Gastroesophageal sphincter (tissue), 3 donors: Measurements from ENCODE around the gene KLHL26.

Experiments used
- EP300 ChIP-seq: sonication (generic); formaldehyde crosslinking; IDR thresholded peaks from one replicate; pipeline ENCODE4 v1.6.1; 2017; ENCODE audit warnings: antibody characterized with exemption, mild to moderate bottlenecking
- POLR2A ChIP-seq, 2 donors: fragments of 450-650 bp; IDR thresholded peaks; one replicate each; pipeline ENCODE4 v1.6.1; 2017; ENCODE audit warnings: antibody characterized with exemption in 2 of 2, mild to moderate bottlenecking in 2 of 2, moderate library complexity in 1 of 2
- POLR2AphosphoS5 ChIP-seq: sonication (generic); formaldehyde crosslinking; IDR thresholded peaks from one replicate; pipeline ENCODE4 v1.6.1; 2017; ENCODE audit warnings: antibody characterized with exemption
- TF ChIP-seq, protein P1 (sequence below), 4 experiments: fragments of 200-600 bp in 2 of 4; fragments of 450-650 bp in 2 of 4; sonication (generic) in 1 of 4; IDR thresholded peaks; one replicate each; pipeline ENCODE4 v1.5.1; 2017 to 2019; ENCODE audit warnings: antibody characterized with exemption in 4 of 4, mild to moderate bottlenecking in 2 of 4, moderate library complexity in 2 of 4

DNA sequence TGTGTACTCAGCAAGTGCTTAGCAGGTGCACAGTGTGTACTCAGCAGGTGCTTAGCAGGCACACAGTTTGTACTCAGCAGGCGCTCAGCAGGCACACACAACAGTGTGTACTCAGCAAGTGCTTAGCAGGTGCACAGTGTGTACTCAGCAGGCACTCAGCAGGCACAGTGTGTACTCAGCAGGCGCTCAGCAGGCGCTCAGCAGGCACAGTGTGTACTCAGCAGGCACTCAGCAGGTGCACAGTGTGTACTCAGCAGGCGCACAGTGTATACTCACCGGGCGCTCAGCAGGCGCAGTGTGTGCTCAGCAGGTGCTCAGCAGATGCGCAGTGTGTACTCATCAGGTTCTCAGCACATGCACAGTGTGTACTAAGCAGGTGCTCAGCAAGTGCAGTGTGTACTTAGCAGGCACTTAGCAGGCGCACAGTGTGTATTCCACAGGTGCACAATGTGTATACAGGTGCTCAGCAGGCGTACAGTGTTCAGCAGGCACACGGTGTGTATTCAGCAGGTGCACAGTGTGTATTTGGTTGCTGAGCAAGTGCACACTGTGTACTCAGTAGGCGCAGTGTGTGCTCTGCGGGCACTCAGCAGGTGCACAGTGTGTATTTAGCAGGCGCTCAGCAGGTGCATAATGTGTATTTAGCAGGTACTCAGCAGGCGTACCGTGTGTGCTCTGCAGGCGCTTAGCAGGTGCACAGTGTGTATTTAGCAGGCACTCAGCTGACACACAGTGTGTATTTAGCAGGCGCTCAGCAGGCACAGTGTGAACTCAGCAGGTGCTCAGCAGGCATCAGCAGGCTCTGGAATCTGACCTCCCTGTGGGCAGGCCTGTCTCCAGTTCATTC lies 61.7 kb downstream of the KLHL26 start:
- TF ChIP-seq, protein P1, sequence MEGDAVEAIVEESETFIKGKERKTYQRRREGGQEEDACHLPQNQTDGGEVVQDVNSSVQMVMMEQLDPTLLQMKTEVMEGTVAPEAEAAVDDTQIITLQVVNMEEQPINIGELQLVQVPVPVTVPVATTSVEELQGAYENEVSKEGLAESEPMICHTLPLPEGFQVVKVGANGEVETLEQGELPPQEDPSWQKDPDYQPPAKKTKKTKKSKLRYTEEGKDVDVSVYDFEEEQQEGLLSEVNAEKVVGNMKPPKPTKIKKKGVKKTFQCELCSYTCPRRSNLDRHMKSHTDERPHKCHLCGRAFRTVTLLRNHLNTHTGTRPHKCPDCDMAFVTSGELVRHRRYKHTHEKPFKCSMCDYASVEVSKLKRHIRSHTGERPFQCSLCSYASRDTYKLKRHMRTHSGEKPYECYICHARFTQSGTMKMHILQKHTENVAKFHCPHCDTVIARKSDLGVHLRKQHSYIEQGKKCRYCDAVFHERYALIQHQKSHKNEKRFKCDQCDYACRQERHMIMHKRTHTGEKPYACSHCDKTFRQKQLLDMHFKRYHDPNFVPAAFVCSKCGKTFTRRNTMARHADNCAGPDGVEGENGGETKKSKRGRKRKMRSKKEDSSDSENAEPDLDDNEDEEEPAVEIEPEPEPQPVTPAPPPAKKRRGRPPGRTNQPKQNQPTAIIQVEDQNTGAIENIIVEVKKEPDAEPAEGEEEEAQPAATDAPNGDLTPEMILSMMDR (IDR thresholded peaks at IDR 0.05) = no peak
- TF ChIP-seq POLR2A (IDR thresholded peaks at IDR 0.05) (no peak), POLR2AphosphoS5 (no peak), EP300 (no peak)
